Activated B cell treated with CpG ODN at 0.5 μM for 24 hours (primary cell): ENCODE measurements around the gene E2F4. TPM values are rescaled to one million over a fixed set of nuclear protein-coding genes. Genes with fewer than 3 reads are reported as not detected.
A peak's percentile ranks its signal among the peaks of the same experiment; 100 is the strongest.

ENCODE experiments used
- ATAC-seq: fragments of 200-7000 bp; cut with Tn5 transposase; one replicate; pipeline ENCODE4 v1.10.0; 2021; ENCODE audit warnings: low read depth, mild to moderate bottlenecking, moderate library complexity
- CTCF ChIA-PET: fragments of 350-600 bp; sonication (Branson Sonifier 250); formaldehyde crosslinking; loops from one replicate; lab custom pipeline; 2021; ENCODE audit warnings: antibody characterized with exemption; lab: Charles Lee
- POLR2A ChIA-PET: fragments of 350-600 bp; sonication (Branson Sonifier 250); formaldehyde crosslinking; loops from one replicate; lab custom pipeline; 2021; ENCODE audit warnings: antibody characterized with exemption; lab: Charles Lee
- DNase-seq: peaks from one replicate; pipeline ENCODE4 v3.0.0; 2022
- H3K27ac Mint-ChIP-seq: one replicate; pipeline ENCODE4 v1.8.0; 2020; ENCODE audit warnings: mixed read lengths
- H3K27me3 Mint-ChIP-seq: one replicate; pipeline ENCODE4 v1.8.0; 2021; ENCODE audit warnings: mixed read lengths
- H3K36me3 Mint-ChIP-seq: one replicate; pipeline ENCODE4 v1.8.0; 2021; ENCODE audit warnings: low read depth, mixed read lengths
- H3K4me1 Mint-ChIP-seq: one replicate; pipeline ENCODE4 v1.8.0; 2021; ENCODE audit warnings: mixed read lengths
- H3K4me3 Mint-ChIP-seq: one replicate; pipeline ENCODE4 v1.8.0; 2020; ENCODE audit warnings: mild to moderate bottlenecking, mixed read lengths
- H3K9me3 Mint-ChIP-seq: one replicate; pipeline ENCODE4 v1.8.0; 2020; ENCODE audit warnings: mixed read lengths
- CTCF ChIP-seq: fragments of 200-600 bp; IDR thresholded peaks from one replicate; pipeline ENCODE4 v1.8.0; 2022; ENCODE audit warnings: antibody characterized with exemption, mild to moderate bottlenecking
- intact Hi-C: fragments of 100-400 bp; cut with micrococcal nuclease; formaldehyde crosslinking; loops from one replicate; pipeline ENCODE4 v1.15.1; 2024
- total RNA-seq: library from RNA; stranded (reverse); gene quantifications from 2 replicates; pipeline ENCODE4 v1.2.3, GENCODE V29; 2022

E2F4 gene
- total RNA-seq, 1 donor from 2014 or later, result 128 TPM

GRCh38 chr16:67191411-67191994 is 452 bp upstream of the E2F4 start:
- POLR2A ChIA-PET, result interaction anchor here (1.3 to 1.7 kb wide), 2 partner anchors 7 to 35 kb away, joined by 4 to 13 read pairs; partner anchors contain the start of gene TMEM208
- Mint-ChIP-seq H3K9me3 (no peaks in the 10 kb centered on the region), H3K4me1 (peaks cover 29% of the 10 kb centered on the region), H3K27me3 (peaks cover 3% of the 10 kb centered on the region), H3K4me3 (peak overlapping the region; percentile 87), H3K27ac (peak overlapping the region; percentile 70), H3K36me3 (peaks cover 32% of the 10 kb centered on the region)
- no peak for ATAC-seq
- intact Hi-C loops, result no loop called here
- no peak for TF ChIP-seq CTCF
- CTCF ChIA-PET, result no interaction called here
- DNase-seq, result no peak

GRCh38 chr16:67192781-67193361 is 916 bp downstream of the E2F4 start:
- POLR2A ChIA-PET, result interaction anchor here (0.8 to 1.7 kb wide), 5 partner anchors 9 to 86 kb away, joined by 3 to 13 read pairs (median 4); partner anchors contain the start of gene TMEM208
- Mint-ChIP-seq H3K4me1 (peaks cover 32% of the 10 kb centered on the region), H3K27me3 (peaks cover 3% of the 10 kb centered on the region), H3K27ac (peak overlapping the region; percentile 56), H3K36me3 (peaks cover 45% of the 10 kb centered on the region), H3K9me3 (no peaks in the 10 kb centered on the region), H3K4me3 (peak overlapping the region; percentile 87)
- TF ChIP-seq CTCF, result no peak
- CTCF ChIA-PET, result interaction anchor here (0.9 kb wide), 1 partner anchor 230 kb away, joined by 3 read pairs; no protein-coding TSS in a partner anchor
- intact Hi-C loops, result loop anchor here (1.0 to 2.0 kb wide), 4 partner anchors 10 to 52 kb away; partner anchors contain the start of genes FBXL8, MATCAP1 and TRADD
- DNase-seq (no peak), ATAC-seq (no peak)

GRCh38 chr16:67193536-67193935 is 1.6 kb downstream of the E2F4 start:
- H3K27me3 Mint-ChIP-seq, result no peaks in the 10 kb centered on the region
- POLR2A ChIA-PET, result interaction anchor here (1.5 to 1.7 kb wide), 2 partner anchors 33 to 51 kb away, joined by 5 to 13 read pairs; partner anchors contain the start of gene TMEM208
- DNase-seq, result no peak

GRCh38 chr16:67194260-67194659 is 2.3 kb downstream of the E2F4 start:
- ChIA-PET POLR2A (no interaction called here), CTCF (interaction anchor here (0.6 kb wide), 1 partner anchor 51 kb away, joined by 3 read pairs; no protein-coding TSS in a partner anchor)
- peaks cover 34% of the 10 kb centered on the region for H3K4me1 Mint-ChIP-seq
- peaks cover 53% of the 10 kb centered on the region for H3K36me3 Mint-ChIP-seq
- no peak for TF ChIP-seq CTCF
- intact Hi-C loops, result no loop called here
- no peak overlapping the region for H3K27ac Mint-ChIP-seq
- no peaks in the 10 kb centered on the region for H3K27me3 Mint-ChIP-seq
- no peak for ATAC-seq
- no peaks in the 10 kb centered on the region for H3K9me3 Mint-ChIP-seq
- peak overlapping the region; percentile 87 for H3K4me3 Mint-ChIP-seq
- no peak for DNase-seq

More at GRCh38 chr16:67193536-67193935, 1.6 kb downstream of the E2F4 start:
- Mint-ChIP-seq H3K36me3 (peaks cover 52% of the 10 kb centered on the region), H3K9me3 (no peaks in the 10 kb centered on the region), H3K27ac (peak overlapping the region; percentile 30), H3K4me1 (peaks cover 34% of the 10 kb centered on the region), H3K4me3 (peak overlapping the region; percentile 87)
- no peak for ATAC-seq
- TF ChIP-seq CTCF, result no peak
- intact Hi-C loops, result loop anchor here (2.0 kb wide), 2 partner anchors 35 to 51 kb away; partner anchors contain the start of genes FBXL8 and TRADD
- CTCF ChIA-PET, result no interaction called here

GRCh38 chr16:67195676-67196075 is 3.7 kb downstream of the E2F4 start:
- CTCF ChIA-PET, result no interaction called here
- POLR2A ChIA-PET, result interaction anchor here (0.6 kb wide), 1 partner anchor 129 kb away, joined by 3 read pairs; no protein-coding TSS in a partner anchor
- no peak for TF ChIP-seq CTCF
- peaks cover 34% of the 10 kb centered on the region for H3K4me1 Mint-ChIP-seq
- peaks cover 62% of the 10 kb centered on the region for H3K36me3 Mint-ChIP-seq
- no peaks in the 10 kb centered on the region for H3K27me3 Mint-ChIP-seq
- intact Hi-C loops, result no loop called here
- H3K9me3 Mint-ChIP-seq, result no peaks in the 10 kb centered on the region
- H3K27ac Mint-ChIP-seq, result no peak overlapping the region
- DNase-seq, result no peak
- no peak for ATAC-seq
- no peak overlapping the region for H3K4me3 Mint-ChIP-seq
